SK-N-SH (cell line): ENCODE data around the gene OST4. TPM values are rescaled to one million over a fixed set of nuclear protein-coding genes. Genes with fewer than 3 reads are reported as not detected.

Experiments used
- CTCF ChIA-PET: fragments of 300-600, 350-600 bp; formaldehyde crosslinking; extraction: SDS; loops from one replicate; lab custom pipeline; 2021; lab: Yijun Ruan, JAX
- POLR2A ChIA-PET: fragments of 350-600 bp; sonication (Branson Sonifier 250); formaldehyde crosslinking; extraction: SDS; loops from one replicate; lab custom pipeline; 2020; ENCODE audit warnings: antibody characterized with exemption, inconsistent platforms; lab: Yijun Ruan, JAX
- DNase-seq: peaks from one replicate; pipeline ENCODE4 v3.0.0; 2012
- H2AFZ ChIP-seq: fragments of 200-600 bp; sonication (generic); 2 replicates; pipeline ENCODE4 v1.8.1; 2016; ENCODE audit warnings: antibody characterized with exemption, mild to moderate bottlenecking, low read depth
- H3F3A ChIP-seq: fragments of 200-600 bp; sonication (generic); replicated peaks from 2 replicates; pipeline ENCODE3; 2016; ENCODE audit warnings: antibody characterized with exemption, mild to moderate bottlenecking; ENCODE audit not compliant: insufficient read depth
- H3K27ac ChIP-seq, 2 experiments: fragments of 200-500 bp in 1 of 2; fragments of 200-600 bp in 1 of 2; sonication (Bioruptor generic) in 1 of 2; sonication (generic), shearing (Covaris generic) in 1 of 2; 2 replicates each; pipeline versions ENCODE4 v1.5.1 to v1.6.1; 2014 to 2016; ENCODE audit warnings: low read depth in 2 of 2, inconsistent platforms in 1 of 2, low read length in 1 of 2, mild to moderate bottlenecking in 1 of 2, mixed read lengths in 1 of 2
- H3K27me3 ChIP-seq: fragments of 200-600 bp; sonication (generic), shearing (Covaris generic); 2 replicates; pipeline ENCODE4 v1.6.1; 2016; ENCODE audit warnings: mixed run types; ENCODE audit not compliant: insufficient read depth
- H3K36me3 ChIP-seq, 2 experiments: fragments of 200-500 bp in 1 of 2; fragments of 200-600 bp in 1 of 2; sonication (Bioruptor generic) in 1 of 2; sonication (generic) in 1 of 2; replicated peaks in 1 of 2; 2 replicates each; pipeline versions ENCODE3 to v1.5.1; 2014 to 2016; ENCODE audit warnings: low read length in 1 of 2, mild to moderate bottlenecking in 1 of 2; ENCODE audit not compliant: insufficient read depth in 2 of 2, control insufficient read depth in 1 of 2
- H3K4me1 ChIP-seq, 2 experiments: fragments of 200-500 bp in 1 of 2; fragments of 200-600 bp in 1 of 2; sonication (Bioruptor generic) in 1 of 2; sonication (generic), shearing (Covaris generic) in 1 of 2; 2 replicates each; pipeline versions ENCODE4 v1.5.1 to v1.6.1; 2014 to 2016; ENCODE audit warnings: low read depth in 1 of 2, low read length in 1 of 2, mixed run types in 1 of 2; ENCODE audit not compliant: insufficient read depth in 2 of 2, control insufficient read depth in 1 of 2
- H3K4me2 ChIP-seq: fragments of 200-600 bp; sonication (generic), shearing (Covaris generic); 2 replicates; pipeline ENCODE4 v1.6.1; 2017; ENCODE audit warnings: mixed run types
- H3K4me3 ChIP-seq, 2 experiments: fragments of 200-500 bp in 1 of 2; fragments of 200-600 bp in 1 of 2; sonication (Bioruptor generic) in 1 of 2; sonication (generic), shearing (Covaris generic) in 1 of 2; 2 replicates each; pipeline versions ENCODE4 v1.5.1 to v1.8.1; 2014 to 2016; ENCODE audit warnings: low read depth in 2 of 2, inconsistent platforms in 1 of 2, low read length in 1 of 2, mild to moderate bottlenecking in 1 of 2, mixed read lengths in 1 of 2, moderate library complexity in 1 of 2
- H3K79me2 ChIP-seq: fragments of 200-600 bp; sonication (generic); 2 replicates; pipeline ENCODE4 v1.8.1; 2017; ENCODE audit warnings: mild to moderate bottlenecking; ENCODE audit not compliant: insufficient read depth
- H3K9ac ChIP-seq: fragments of 200-600 bp; sonication (generic); 2 replicates; pipeline ENCODE4 v1.6.1; 2017; ENCODE audit warnings: mixed run types
- H3K9me2 ChIP-seq: fragments of 200-600 bp; sonication (generic); 2 replicates; pipeline ENCODE4 v1.6.1; 2017; ENCODE audit warnings: mixed run types
- H3K9me3 ChIP-seq: fragments of 200-600 bp; sonication (generic); 2 replicates; pipeline ENCODE4 v1.6.1; 2017; ENCODE audit warnings: mixed run types, mild to moderate bottlenecking, moderate library complexity
- H4K20me1 ChIP-seq: fragments of 200-600 bp; sonication (generic); 2 replicates; pipeline ENCODE4 v1.6.1; 2017; ENCODE audit warnings: mild to moderate bottlenecking, mixed run types; ENCODE audit not compliant: insufficient read depth
- CTCF ChIP-seq: fragments of 200-600 bp; sonication (generic); IDR thresholded peaks from 2 replicates; pipeline ENCODE4 v1.6.1; 2017; ENCODE audit warnings: antibody characterized with exemption, mild to moderate bottlenecking, moderate library complexity
- ELF1 ChIP-seq: IDR thresholded peaks from 2 replicates; pipeline ENCODE4 v1.4.0; 2012
- EP300 ChIP-seq, 2 experiments: IDR thresholded peaks; 2 replicates each; pipeline versions ENCODE4 v1.4.0 to v1.6.1; 2012; ENCODE audit warnings: borderline replicate concordance in 1 of 2, low read depth in 1 of 2, low read length in 1 of 2
- EZH2phosphoT487 ChIP-seq: fragments of 200-600 bp; sonication (generic); IDR thresholded peaks from 2 replicates; pipeline ENCODE4 v1.6.1; 2017; ENCODE audit warnings: low read depth, mixed run types, mild to moderate bottlenecking, antibody characterized with exemption, moderate library complexity, borderline replicate concordance
- FOSL2 ChIP-seq: IDR thresholded peaks from 2 replicates; pipeline ENCODE4 v1.4.0; 2012; ENCODE audit warnings: low read depth, mild to moderate bottlenecking, moderate library complexity, borderline replicate concordance
- GABPA ChIP-seq: IDR thresholded peaks from 2 replicates; pipeline ENCODE4 v1.4.0; 2012; ENCODE audit warnings: low read depth, mild to moderate bottlenecking
- MXI1 ChIP-seq: IDR thresholded peaks from 2 replicates; pipeline ENCODE4 v1.6.1; 2012; ENCODE audit warnings: mild to moderate bottlenecking, low read depth, low read length, improper control_type of control experiment
- NRF1 ChIP-seq: IDR thresholded peaks from 2 replicates; pipeline ENCODE4 v1.6.1; 2012; ENCODE audit warnings: low read depth, mild to moderate bottlenecking, low read length
- PBX3 ChIP-seq: IDR thresholded peaks from 2 replicates; pipeline ENCODE4; 2012
- POLR2AphosphoS5 ChIP-seq: IDR thresholded peaks from 2 replicates; pipeline ENCODE4 v1.6.1; 2012; ENCODE audit warnings: low read depth, low read length
- RAD21 ChIP-seq: IDR thresholded peaks from 2 replicates; pipeline ENCODE4 v1.6.1; 2012; ENCODE audit warnings: mild to moderate bottlenecking, low read length
- RCOR1 ChIP-seq: fragments of 150-350 bp; IDR thresholded peaks from 2 replicates; pipeline ENCODE4 v1.6.1; 2017; ENCODE audit warnings: antibody characterized with exemption, low read length
- RXRA ChIP-seq: IDR thresholded peaks from 2 replicates; pipeline ENCODE4 v1.4.0; 2012; ENCODE audit warnings: low read depth, mild to moderate bottlenecking, borderline replicate concordance
- SMC3 ChIP-seq: IDR thresholded peaks from 2 replicates; pipeline ENCODE4 v1.6.1; 2012; ENCODE audit warnings: low read depth, low read length, improper control_type of control experiment
- TAF1 ChIP-seq: IDR thresholded peaks from 2 replicates; pipeline ENCODE4 v1.6.1; 2012; ENCODE audit warnings: low read depth, mild to moderate bottlenecking, low read length, moderate library complexity, borderline replicate concordance
- TCF12 ChIP-seq: IDR thresholded peaks from 2 replicates; pipeline ENCODE4 v1.4.0; 2012
- USF2 ChIP-seq: fragments of 150-350 bp; IDR thresholded peaks from 2 replicates; pipeline ENCODE4 v1.6.1; 2017; ENCODE audit warnings: antibody characterized with exemption, low read length, low read depth, borderline replicate concordance
- YY1 ChIP-seq: IDR thresholded peaks from 2 replicates; pipeline ENCODE4 v1.4.0; 2012; ENCODE audit warnings: low read depth, mild to moderate bottlenecking
- WGBS: methylation state at CpG from one replicate; pipeline ENCODE4 v1.1.6; 2017; ENCODE audit warnings: low lambda C conversion rate; 5-methylcytosine and 5-hydroxymethylcytosine counted together
- polyA plus RNA-seq, 3 experiments: library from polyadenylated mRNA; depleted of rRNA; stranded (reverse); fragments of >200 nt; gene quantifications; 2 replicates each; pipeline ENCODE4 v1.2.3, GENCODE V29; 2012
- TF ChIP-seq, protein P1 (sequence below): IDR thresholded peaks from 2 replicates; pipeline ENCODE4 v1.4.0; 2012; ENCODE audit warnings: low read depth

OST4 gene
- polyA plus RNA-seq, 1 of the 3 experiments (the other 2 are of a cell fraction) = 1,851 TPM

GRCh38 chr2:27088634-27089033, 17.2 kb upstream of the OST4 start:
- Histone ChIP-seq H2AFZ (no peak overlapping the region), H3K36me3 (peaks cover 0 to 15% of the 10 kb centered on the region in 2 experiments), H3K4me3 (no peak overlapping the region), H3K79me2 (no peaks in the 10 kb centered on the region), H4K20me1 (peaks cover 3% of the 10 kb centered on the region; the same call in 1 of the 2 replicates), H3F3A (peaks cover 7% of the 10 kb centered on the region), H3K9me2 (no peaks in the 10 kb centered on the region), H3K27me3 (no peaks in the 10 kb centered on the region), H3K4me2 (no peak overlapping the region), H3K4me1 (peaks cover 6 to 32% of the 10 kb centered on the region in 2 experiments; a peak in 3 of 4 replicates), H3K9me3 (no peaks in the 10 kb centered on the region), H3K27ac (no peak overlapping the region), H3K9ac (no peak overlapping the region)
- DNase-seq = no peak
- 91% methylated on average over 6 of the region's 6 CpGs for WGBS
- POLR2A ChIA-PET = interaction anchor here (1.0 to 2.6 kb wide), 4 partner anchors 10 to 103 kb away, joined by 3 to 18 read pairs (median 7); partner anchors contain the start of genes EMILIN1 and OST4
- TF ChIP-seq YY1 (no peak), RAD21 (no peak), CTCF (no peak), EP300 (IDR thresholded peaks at IDR 0.05; ENCODE audit: borderline replicate concordance in 1 of 2, low read depth in 1 of 2, low read length in 1 of 2) (no peak), SMC3 (no peak), RXRA (no peak), RCOR1 (no peak), MXI1 (no peak), FOSL2 (no peak), PBX3 (no peak), TAF1 (no peak), USF2 (no peak), GABPA (no peak), EZH2phosphoT487 (no peak), NRF1 (no peak), TCF12 (no peak), POLR2AphosphoS5 (no peak), ELF1 (no peak)
- TF ChIP-seq, protein P1, sequence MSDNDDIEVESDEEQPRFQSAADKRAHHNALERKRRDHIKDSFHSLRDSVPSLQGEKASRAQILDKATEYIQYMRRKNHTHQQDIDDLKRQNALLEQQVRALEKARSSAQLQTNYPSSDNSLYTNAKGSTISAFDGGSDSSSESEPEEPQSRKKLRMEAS = no peak
- TF ChIP-seq, all 33 proteins: peak for 0
- CTCF ChIA-PET = interaction anchor here (0.6 to 14.6 kb wide), 14 partner anchors 9 to 243 kb away, joined by 3 to 227 read pairs (median 15); partner anchors contain the start of genes AGBL5 and OST4
